Keratinocyte (primary cell): ENCODE data around the gene FGGY.

ENCODE experiments used
- CTCF ChIP-seq, 3 experiments: IDR thresholded peaks in 1 of 3; conservative IDR thresholded peaks in 1 of 3; optimal IDR thresholded peaks in 1 of 3; 2 replicates in 2 of 3; 3 replicates in 1 of 3; pipeline versions ENCODE3 to v1.5.1; 2011; ENCODE audit warnings: low read length in 3 of 3, mild to moderate bottlenecking in 3 of 3, moderate library complexity in 2 of 3, control low read depth in 1 of 3, inconsistent platforms in 1 of 3; ENCODE audit not compliant: insufficient read depth in 2 of 3; ENCODE audit errors: extremely low read depth in 1 of 3
- EZH2 ChIP-seq: IDR thresholded peaks from one replicate; pipeline ENCODE4 v1.6.1; 2012; ENCODE audit warnings: inconsistent platforms, mild to moderate bottlenecking, low read length, moderate library complexity

GRCh38 chr1:59761443-59761842, 464.5 kb downstream of the FGGY start:
- TF ChIP-seq CTCF (optimal IDR thresholded peaks at IDR 0.05 in 1 of 3, IDR thresholded peaks at IDR 0.05 in 1 of 3, conservative IDR thresholded peaks at IDR 0.05 in 1 of 3; ENCODE audit: extremely low read depth in 1 of 3, insufficient read depth in 2 of 3, low read length in 3 of 3) (no peak), EZH2 (no peak)
